DND-41 (cell line): ENCODE measurements around the gene GPC3.
"Not testable (repeated sequence)": the region's sequence is repeated elsewhere in the genome, so short reads cannot be mapped to it uniquely, and the experiment has no call there.

Experiments used
- ATAC-seq: fragments of 200-7000 bp; cut with Tn5 transposase; 3 replicates; pipeline ENCODE4 v1.9.1; 2021; ENCODE audit warnings: low read depth; ENCODE audit not compliant: insufficient read depth
- DNase-seq: peaks from one replicate; pipeline ENCODE4 v3.0.0-alpha.2; 2020
- H2AFZ ChIP-seq: 2 replicates; pipeline ENCODE4 v1.6.0; 2012; ENCODE audit warnings: low read depth, low read length
- H3K27ac ChIP-seq: 2 replicates; pipeline ENCODE4 v1.5.1; 2012; ENCODE audit warnings: low read length, inconsistent platforms
- H3K27me3 ChIP-seq: fragments of 200-600 bp; sonication (generic); 2 replicates; pipeline ENCODE4 v1.6.0; 2012; ENCODE audit warnings: low read length, mild to moderate bottlenecking, inconsistent platforms; ENCODE audit not compliant: insufficient read depth, poor library complexity
- H3K36me3 ChIP-seq: 2 replicates; pipeline ENCODE4 v1.5.1; 2012; ENCODE audit warnings: low read length, inconsistent platforms; ENCODE audit not compliant: insufficient read depth
- H3K4me1 ChIP-seq: 2 replicates; pipeline ENCODE4 v1.5.1; 2012; ENCODE audit warnings: mild to moderate bottlenecking, low read length; ENCODE audit not compliant: insufficient read depth
- H3K4me2 ChIP-seq: 2 replicates; pipeline ENCODE4 v1.6.0; 2012; ENCODE audit warnings: mild to moderate bottlenecking, moderate library complexity, low read length, inconsistent platforms; ENCODE audit not compliant: insufficient read depth
- H3K4me3 ChIP-seq, 2 experiments: fragments of 200-600 bp in 1 of 2; shearing (Covaris generic) in 1 of 2; 2 replicates each; pipeline ENCODE4 v1.5.1; 2012 to 2016; ENCODE audit warnings: inconsistent platforms in 2 of 2, low read length in 2 of 2, mild to moderate bottlenecking in 2 of 2, low read depth in 1 of 2, moderate library complexity in 1 of 2
- H3K79me2 ChIP-seq: 2 replicates; pipeline ENCODE4 v1.6.0; 2012; ENCODE audit warnings: low read length, inconsistent platforms; ENCODE audit not compliant: insufficient read depth
- H3K9ac ChIP-seq: 2 replicates; pipeline ENCODE4 v1.6.0; 2012; ENCODE audit warnings: low read depth, mild to moderate bottlenecking, inconsistent platforms, low read length, moderate library complexity
- H3K9me3 ChIP-seq: 2 replicates; pipeline ENCODE4 v1.5.1; 2012; ENCODE audit warnings: low read length, moderate library complexity, mild to moderate bottlenecking, inconsistent platforms; ENCODE audit not compliant: insufficient read depth, severe bottlenecking
- H4K20me1 ChIP-seq: 2 replicates; pipeline ENCODE4 v1.6.0; 2012; ENCODE audit warnings: low read length; ENCODE audit not compliant: insufficient read depth
- CTCF ChIP-seq: IDR thresholded peaks from 2 replicates; pipeline ENCODE4 v1.5.1; 2012; ENCODE audit warnings: borderline replicate concordance, low read length, moderate library complexity, mild to moderate bottlenecking; ENCODE audit not compliant: poor library complexity, severe bottlenecking; ENCODE audit errors: extremely low read depth
- EZH2 ChIP-seq: IDR thresholded peaks from 3 replicates; pipeline ENCODE4 v1.6.1; 2012; ENCODE audit warnings: borderline replicate concordance, low read depth, mild to moderate bottlenecking, moderate library complexity, low read length, inconsistent platforms; ENCODE audit not compliant: severe bottlenecking

The GPC3 gene

GRCh38 chrX:133994576-133994975 is 9.2 kb upstream of the GPC3 start:
- Histone ChIP-seq H3K79me2 (no peaks in the 10 kb centered on the region), H3K4me3 (no peak overlapping the region), H3K9ac (no peak overlapping the region), H3K4me2 (no peak overlapping the region), H3K9me3 (no peaks in the 10 kb centered on the region), H2AFZ (no peak overlapping the region), H3K36me3 (no peaks in the 10 kb centered on the region), H3K4me1 (no peaks in the 10 kb centered on the region), H3K27me3 (no peaks in the 10 kb centered on the region), H3K27ac (no peak overlapping the region), H4K20me1 (no peaks in the 10 kb centered on the region)
- DNase-seq: no peak
- no peak for ATAC-seq
- no peak for TF ChIP-seq EZH2
- no peak for TF ChIP-seq CTCF

DNA sequence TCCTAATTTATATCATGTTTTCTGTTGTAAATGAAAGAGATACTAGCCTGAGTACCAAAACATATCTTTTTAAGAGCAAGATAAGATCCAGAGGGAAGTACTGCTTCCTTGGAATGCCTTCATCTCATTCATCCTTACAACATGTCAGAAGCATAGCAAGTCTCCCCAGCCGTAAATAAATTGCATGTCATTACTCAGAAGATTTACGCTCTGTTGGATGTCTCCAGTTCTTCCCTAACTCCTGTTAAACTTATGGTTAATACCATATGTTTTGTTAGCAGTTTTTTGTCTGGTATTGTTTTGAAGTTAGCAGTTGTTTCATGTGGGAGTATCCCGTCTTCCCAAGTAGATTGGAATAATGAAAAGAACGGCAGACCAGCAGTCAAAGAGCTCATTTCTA is 7.5 kb upstream of the GPC3 start:
- no peaks in the 10 kb centered on the region for H3K27me3 ChIP-seq
- H3K79me2 ChIP-seq: no peaks in the 10 kb centered on the region
- no peak overlapping the region for H3K9ac ChIP-seq
- no peak overlapping the region for H3K4me3 ChIP-seq
- H3K4me1 ChIP-seq: no peaks in the 10 kb centered on the region
- no peaks in the 10 kb centered on the region for H4K20me1 ChIP-seq
- H2AFZ ChIP-seq: no peak overlapping the region
- TF ChIP-seq CTCF (no peak), EZH2 (no peak)
- no peak overlapping the region for H3K4me2 ChIP-seq
- no peaks in the 10 kb centered on the region for H3K9me3 ChIP-seq
- no peak for DNase-seq
- H3K27ac ChIP-seq: no peak overlapping the region
- H3K36me3 ChIP-seq: no peaks in the 10 kb centered on the region
- no peak for ATAC-seq

DNA sequence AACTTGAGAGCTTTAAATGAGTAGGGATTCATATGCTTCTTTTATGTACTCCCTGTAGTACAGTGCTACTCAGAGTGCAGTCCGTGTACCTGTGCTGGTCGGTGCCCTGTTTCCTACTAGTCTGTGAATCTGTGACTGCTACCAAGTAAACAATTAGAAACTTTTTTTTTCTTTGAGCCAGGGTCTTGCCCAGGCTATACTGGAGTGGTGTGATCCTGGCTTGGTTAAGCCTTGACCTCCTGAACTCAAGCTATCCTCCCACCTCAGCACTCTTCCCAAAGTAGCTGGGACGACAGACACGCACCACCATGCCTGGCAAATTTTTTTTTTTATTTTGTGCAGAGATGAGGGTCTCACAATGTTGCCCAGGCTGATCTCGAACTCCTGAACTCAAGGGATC is 6.4 kb upstream of the GPC3 start:
- H3K4me2 ChIP-seq: no peak overlapping the region
- no peak for ATAC-seq
- H3K4me1 ChIP-seq: no peaks in the 10 kb centered on the region
- H3K9me3 ChIP-seq: no peaks in the 10 kb centered on the region
- no peaks in the 10 kb centered on the region for H3K27me3 ChIP-seq
- no peaks in the 10 kb centered on the region for H3K36me3 ChIP-seq
- no peak for TF ChIP-seq EZH2
- TF ChIP-seq CTCF: no peak
- H3K9ac ChIP-seq: no peak overlapping the region
- H3K27ac ChIP-seq: no peak overlapping the region
- DNase-seq: no peak
- no peak overlapping the region for H3K4me3 ChIP-seq
- no peaks in the 10 kb centered on the region for H4K20me1 ChIP-seq
- H2AFZ ChIP-seq: no peak overlapping the region
- no peaks in the 10 kb centered on the region for H3K79me2 ChIP-seq

DNA sequence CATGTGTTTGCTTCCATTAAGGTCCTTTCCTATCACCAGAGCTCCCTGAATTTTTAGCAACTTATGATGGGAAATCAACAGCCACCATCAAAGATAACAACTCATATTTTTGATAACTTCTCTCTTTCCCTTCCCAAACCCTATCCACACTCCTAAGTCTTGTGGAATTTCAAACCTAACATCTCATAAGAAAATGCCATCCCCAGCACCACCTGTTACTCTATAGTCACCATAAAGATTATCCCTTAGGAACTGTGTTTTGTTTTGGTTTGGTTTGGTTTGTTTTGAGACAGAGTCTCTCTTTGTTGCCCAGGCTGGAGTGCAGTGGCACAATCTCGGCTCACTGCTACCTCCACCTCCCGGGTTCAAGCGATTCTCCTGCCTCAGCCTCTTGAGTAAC is 5.7 kb upstream of the GPC3 start:
- not testable (repeated sequence) for H3K4me1 ChIP-seq

More for the DNA sequence above, 5.7 kb upstream of the GPC3 start:
- not testable (repeated sequence) for H3K9ac ChIP-seq, H3K27ac ChIP-seq, H3K27me3 ChIP-seq, H3K9me3 ChIP-seq, H3K4me2 ChIP-seq, H2AFZ ChIP-seq, H3K4me3 ChIP-seq, H3K79me2 ChIP-seq, ATAC-seq, H3K36me3 ChIP-seq, H4K20me1 ChIP-seq, DNase-seq
